HepG2 (cell line): ENCODE measurements around the gene CDC37. TPM values are rescaled to one million over a fixed set of nuclear protein-coding genes. Genes with fewer than 3 reads are reported as not detected.

Experiments used
- AGO2 ChIP-seq: fragments of 200-400 bp; formaldehyde crosslinking; optimal IDR thresholded peaks from 2 replicates; pipeline ENCODE3; 2017; ENCODE audit warnings: mild to moderate bottlenecking, low read depth, low read length, moderate library complexity
- ATF2 ChIP-seq: sonication (generic); formaldehyde crosslinking; IDR thresholded peaks from 2 replicates; pipeline ENCODE4 v1.4.0; 2020; ENCODE audit warnings: missing genetic modification reagents
- ATF7-NPFF ChIP-seq: sonication (generic); formaldehyde crosslinking; IDR thresholded peaks from 2 replicates; pipeline ENCODE4 v1.8.1; 2023; ENCODE audit warnings: mild to moderate bottlenecking, low read depth, missing genetic modification reagents, moderate library complexity
- BORCS8-MEF2B ChIP-seq: sonication (generic); formaldehyde crosslinking; IDR thresholded peaks from 2 replicates; pipeline ENCODE4 v1.8.0; 2022; ENCODE audit warnings: mild to moderate bottlenecking, missing genetic modification reagents
- ELF1 ChIP-seq: sonication (generic); formaldehyde crosslinking; IDR thresholded peaks from 2 replicates; pipeline ENCODE4 v1.4.0; 2020; ENCODE audit warnings: missing genetic modification reagents
- GABPA ChIP-seq, 2 experiments: IDR thresholded peaks; 2 replicates each; pipeline ENCODE4 v1.6.1; 2011 to 2016; ENCODE audit warnings: low read depth in 2 of 2, low read length in 1 of 2, missing biosample characterization in 1 of 2, missing genetic modification characterization in 1 of 2
- KLF11 ChIP-seq: IDR thresholded peaks from 2 replicates; pipeline ENCODE4 v1.6.1; 2016; ENCODE audit warnings: missing compliant biosample characterization
- KLF15 ChIP-seq: sonication (generic); formaldehyde crosslinking; IDR thresholded peaks from 2 replicates; pipeline ENCODE4 v1.8.1; 2023; ENCODE audit warnings: borderline replicate concordance, mild to moderate bottlenecking, inconsistent platforms, missing genetic modification reagents, mixed read lengths
- MATR3 ChIP-seq: sonication (generic); formaldehyde crosslinking; IDR thresholded peaks from 2 replicates; pipeline ENCODE4 v1.4.0; 2020; ENCODE audit warnings: missing genetic modification reagents
- MIER3 ChIP-seq: IDR thresholded peaks from 2 replicates; pipeline ENCODE4 v1.6.1; 2016; ENCODE audit warnings: missing compliant biosample characterization, borderline replicate concordance
- PHF20 ChIP-seq: sonication (generic); formaldehyde crosslinking; IDR thresholded peaks from 2 replicates; pipeline ENCODE4 v1.5.0; 2020; ENCODE audit warnings: mild to moderate bottlenecking, missing genetic modification reagents
- RBFOX2 ChIP-seq: fragments of 200-400 bp; formaldehyde crosslinking; IDR thresholded peaks from 2 replicates; pipeline ENCODE4 v1.6.1; 2017; ENCODE audit warnings: low read depth, mild to moderate bottlenecking, low read length
- SAP130 ChIP-seq: IDR thresholded peaks from 2 replicates; pipeline ENCODE4 v1.6.1; 2016; ENCODE audit warnings: low read depth
- SMAD3 ChIP-seq: sonication (generic); formaldehyde crosslinking; IDR thresholded peaks from 2 replicates; pipeline ENCODE4 v1.4.0; 2020; ENCODE audit warnings: missing genetic modification reagents
- SRY ChIP-seq: sonication (generic); formaldehyde crosslinking; IDR thresholded peaks from 2 replicates; pipeline ENCODE4 v1.8.0; 2022; ENCODE audit warnings: mild to moderate bottlenecking, missing genetic modification reagents
- TOE1 ChIP-seq: sonication (generic); formaldehyde crosslinking; IDR thresholded peaks from 2 replicates; pipeline ENCODE4 v1.4.0; 2020; ENCODE audit warnings: mild to moderate bottlenecking, missing genetic modification reagents
- ZNF276 ChIP-seq: sonication (generic); formaldehyde crosslinking; IDR thresholded peaks from 2 replicates; pipeline ENCODE4 v1.4.0; 2020; ENCODE audit warnings: mild to moderate bottlenecking, low read depth, missing genetic modification reagents
- ZNF292 ChIP-seq: sonication (generic); formaldehyde crosslinking; IDR thresholded peaks from 2 replicates; pipeline ENCODE4 v1.8.1; 2022; ENCODE audit warnings: mild to moderate bottlenecking, low read depth, missing genetic modification reagents, borderline replicate concordance
- ZNF496 ChIP-seq: sonication (generic); formaldehyde crosslinking; IDR thresholded peaks from 2 replicates; pipeline ENCODE4 v1.8.1; 2023; ENCODE audit warnings: mild to moderate bottlenecking, moderate library complexity, missing genetic modification reagents; ENCODE audit not compliant: insufficient replicate concordance
- ZNF549 ChIP-seq: sonication (generic); formaldehyde crosslinking; IDR thresholded peaks from 2 replicates; pipeline ENCODE4 v1.5.0; 2020; ENCODE audit warnings: missing genetic modification reagents
- ZNF576 ChIP-seq: sonication (generic); formaldehyde crosslinking; IDR thresholded peaks from 2 replicates; pipeline ENCODE4 v1.4.0; 2020; ENCODE audit warnings: mild to moderate bottlenecking, missing genetic modification reagents
- polyA plus RNA-seq, 8 experiments: library from polyadenylated mRNA; depleted of rRNA in 3 of 8; stranded (reverse) in 7 of 8; unstranded in 1 of 8; fragments of >200 nt; fragmentation: Illumina TruSeq in 4 of 8; extraction: Trizol in 4 of 8; gene quantifications; 2 replicates each; pipeline versions ENCODE4 v1.2.1 to v1.2.3, GENCODE V29; 2011 to 2016; ENCODE audit warnings: low read depth in 4 of 8, missing spikeins in 1 of 8, mixed read lengths in 1 of 8; ENCODE audit not compliant: insufficient read depth in 1 of 8
- total RNA-seq, 5 experiments: library from RNA; depleted of rRNA; stranded (reverse); fragments of >200 nt; fragmentation: Illumina TruSeq; extraction: Trizol; gene quantifications; 2 replicates each; pipeline ENCODE4 v1.2.3, GENCODE V29; 2016; ENCODE audit warnings: low read depth in 1 of 5
- TF ChIP-seq, protein P1 (sequence below): sonication (generic); formaldehyde crosslinking; IDR thresholded peaks from 2 replicates; pipeline ENCODE4 v1.8.0; 2022; ENCODE audit warnings: missing genetic modification reagents, mild to moderate bottlenecking, moderate library complexity, borderline replicate concordance
- TF ChIP-seq, protein P2 (sequence below): sonication (generic); formaldehyde crosslinking; IDR thresholded peaks from 2 replicates; pipeline ENCODE4 v1.4.0; 2020; ENCODE audit warnings: missing genetic modification reagents

Gene CDC37
- total and polyA plus RNA-seq, 2 of the 13 experiments (the other 11 are each of a cell fraction or from before 2014, with no cell fraction given): 158 to 177 TPM

DNA sequence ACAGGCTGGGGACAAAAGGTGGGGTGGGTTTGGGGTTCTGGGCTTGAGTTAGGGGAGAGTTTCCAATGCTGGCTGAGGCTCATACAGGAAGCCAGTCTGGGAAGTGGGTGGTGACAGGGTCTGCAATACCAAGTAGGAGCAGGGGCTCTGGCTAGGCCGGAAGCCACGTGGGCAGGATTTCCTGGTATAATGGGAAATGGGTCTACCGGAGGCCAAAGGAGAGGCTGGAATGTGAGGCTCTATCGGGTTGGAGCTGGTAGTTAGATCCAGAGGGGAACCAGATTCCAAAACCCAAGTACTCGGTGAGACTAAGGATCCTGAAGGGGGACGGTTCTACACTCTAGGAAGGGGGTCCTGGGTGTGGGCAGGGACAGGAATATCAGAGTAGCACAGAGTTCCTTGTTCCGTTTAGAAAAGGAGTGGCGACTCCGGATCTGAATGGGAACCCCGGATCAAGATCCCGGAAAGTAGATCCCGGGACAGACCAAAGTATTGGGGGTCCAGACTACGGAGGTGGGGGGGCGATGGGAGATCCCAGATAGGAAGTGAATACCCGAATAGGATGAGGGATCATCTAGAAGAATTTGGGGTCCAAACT is 802 bp downstream of the CDC37 start (continued):
- TF ChIP-seq TOE1 (CRISPR knock-in tag) (no peak), BORCS8-MEF2B (CRISPR knock-in tag) (no peak), ZNF576 (CRISPR knock-in tag) (no peak), KLF15 (CRISPR knock-in tag) (no peak), GABPA (IDR thresholded peaks at IDR 0.05; ENCODE audit: low read depth, low read length) (peak; percentile 61), GABPA (CRISPR knock-in tag; IDR thresholded peaks at IDR 0.05; ENCODE audit: low read depth) (peak; percentile 90), SAP130 (CRISPR knock-in tag) (peak; percentile 72), ZNF276 (no peak), SRY (no peak), ZNF549 (CRISPR knock-in tag) (no peak), ATF7-NPFF (CRISPR knock-in tag) (no peak), AGO2 (no peak), ELF1 (CRISPR knock-in tag) (peak; percentile 60), MIER3 (CRISPR knock-in tag) (no peak), ZNF292 (CRISPR knock-in tag) (no peak), KLF11 (CRISPR knock-in tag) (no peak), ATF2 (CRISPR knock-in tag) (no peak), RBFOX2 (no peak), SMAD3 (CRISPR knock-in tag) (no peak), ZNF496 (CRISPR knock-in tag) (no peak), PHF20 (CRISPR knock-in tag) (peak; percentile 65), MATR3 (CRISPR knock-in tag) (no peak)
- TF ChIP-seq, protein P1, sequence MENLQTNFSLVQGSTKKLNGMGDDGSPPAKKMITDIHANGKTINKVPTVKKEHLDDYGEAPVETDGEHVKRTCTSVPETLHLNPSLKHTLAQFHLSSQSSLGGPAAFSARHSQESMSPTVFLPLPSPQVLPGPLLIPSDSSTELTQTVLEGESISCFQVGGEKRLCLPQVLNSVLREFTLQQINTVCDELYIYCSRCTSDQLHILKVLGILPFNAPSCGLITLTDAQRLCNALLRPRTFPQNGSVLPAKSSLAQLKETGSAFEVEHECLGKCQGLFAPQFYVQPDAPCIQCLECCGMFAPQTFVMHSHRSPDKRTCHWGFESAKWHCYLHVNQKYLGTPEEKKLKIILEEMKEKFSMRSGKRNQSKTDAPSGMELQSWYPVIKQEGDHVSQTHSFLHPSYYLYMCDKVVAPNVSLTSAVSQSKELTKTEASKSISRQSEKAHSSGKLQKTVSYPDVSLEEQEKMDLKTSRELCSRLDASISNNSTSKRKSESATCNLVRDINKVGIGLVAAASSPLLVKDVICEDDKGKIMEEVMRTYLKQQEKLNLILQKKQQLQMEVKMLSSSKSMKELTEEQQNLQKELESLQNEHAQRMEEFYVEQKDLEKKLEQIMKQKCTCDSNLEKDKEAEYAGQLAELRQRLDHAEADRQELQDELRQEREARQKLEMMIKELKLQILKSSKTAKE (CRISPR knock-in tag): no peak
- TF ChIP-seq, protein P2, sequence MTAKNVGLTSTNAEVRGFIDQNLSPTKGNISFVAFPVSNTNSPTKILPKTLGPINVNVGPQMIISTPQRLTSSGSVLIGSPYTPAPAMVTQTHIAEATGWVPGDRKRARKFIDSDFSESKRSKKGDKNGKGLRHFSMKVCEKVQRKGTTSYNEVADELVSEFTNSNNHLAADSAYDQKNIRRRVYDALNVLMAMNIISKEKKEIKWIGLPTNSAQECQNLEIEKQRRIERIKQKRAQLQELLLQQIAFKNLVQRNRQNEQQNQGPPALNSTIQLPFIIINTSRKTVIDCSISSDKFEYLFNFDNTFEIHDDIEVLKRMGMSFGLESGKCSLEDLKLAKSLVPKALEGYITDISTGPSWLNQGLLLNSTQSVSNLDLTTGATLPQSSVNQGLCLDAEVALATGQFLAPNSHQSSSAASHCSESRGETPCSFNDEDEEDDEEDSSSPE (CRISPR knock-in tag): no peak
